Neural progenitor cell (in vitro differentiated cells): ENCODE data around the gene SHC2.

ENCODE experiments used
- EZH2 ChIP-seq: fragments of 200-600 bp; sonication (generic); IDR thresholded peaks from 2 replicates; pipeline ENCODE4 v1.6.1; 2017; ENCODE audit warnings: antibody characterized with exemption, mild to moderate bottlenecking, moderate library complexity
- TF ChIP-seq, protein P1 (sequence below): fragments of 200-600 bp; sonication (generic); IDR thresholded peaks from 2 replicates; pipeline ENCODE4 v1.5.1; 2017; ENCODE audit warnings: antibody characterized with exemption, mild to moderate bottlenecking

- TF ChIP-seq EZH2, result no peak
- TF ChIP-seq, protein P1, sequence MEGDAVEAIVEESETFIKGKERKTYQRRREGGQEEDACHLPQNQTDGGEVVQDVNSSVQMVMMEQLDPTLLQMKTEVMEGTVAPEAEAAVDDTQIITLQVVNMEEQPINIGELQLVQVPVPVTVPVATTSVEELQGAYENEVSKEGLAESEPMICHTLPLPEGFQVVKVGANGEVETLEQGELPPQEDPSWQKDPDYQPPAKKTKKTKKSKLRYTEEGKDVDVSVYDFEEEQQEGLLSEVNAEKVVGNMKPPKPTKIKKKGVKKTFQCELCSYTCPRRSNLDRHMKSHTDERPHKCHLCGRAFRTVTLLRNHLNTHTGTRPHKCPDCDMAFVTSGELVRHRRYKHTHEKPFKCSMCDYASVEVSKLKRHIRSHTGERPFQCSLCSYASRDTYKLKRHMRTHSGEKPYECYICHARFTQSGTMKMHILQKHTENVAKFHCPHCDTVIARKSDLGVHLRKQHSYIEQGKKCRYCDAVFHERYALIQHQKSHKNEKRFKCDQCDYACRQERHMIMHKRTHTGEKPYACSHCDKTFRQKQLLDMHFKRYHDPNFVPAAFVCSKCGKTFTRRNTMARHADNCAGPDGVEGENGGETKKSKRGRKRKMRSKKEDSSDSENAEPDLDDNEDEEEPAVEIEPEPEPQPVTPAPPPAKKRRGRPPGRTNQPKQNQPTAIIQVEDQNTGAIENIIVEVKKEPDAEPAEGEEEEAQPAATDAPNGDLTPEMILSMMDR, result no peak
These were observed 17.5 kb upstream of the SHC2 start for GRCh38 chr19:478236-478903.
